H1 (cell line): ENCODE data around the gene CEACAM5.

Experiments used
- RFX5 ChIP-seq: IDR thresholded peaks from 2 replicates; pipeline ENCODE4 v1.6.1; 2011; ENCODE audit warnings: low read depth, low read length, improper control_type of control experiment, borderline replicate concordance
- SIN3A ChIP-seq, 2 experiments: IDR thresholded peaks in 1 of 2; conservative IDR thresholded peaks in 1 of 2; 2 replicates each; pipeline ENCODE4 v1.6.1; 2011 to 2012; ENCODE audit warnings: low read length in 2 of 2, improper control_type of control experiment in 1 of 2, low read depth in 1 of 2, mild to moderate bottlenecking in 1 of 2

DNA sequence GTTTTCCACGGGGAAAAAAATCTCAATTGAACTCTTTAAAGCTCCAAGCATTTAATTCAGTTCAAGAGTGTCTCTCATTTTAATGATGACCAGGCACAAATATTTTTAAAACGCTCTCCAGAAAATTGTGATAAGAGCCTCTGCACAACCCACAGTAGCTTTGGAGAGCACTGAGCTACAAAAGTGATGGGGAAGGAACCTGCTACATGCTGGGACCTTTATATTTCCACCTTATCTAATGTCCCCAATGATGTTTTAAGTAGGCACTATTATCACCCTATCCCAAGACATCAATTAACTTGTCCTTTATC is 32.8 kb downstream of the CEACAM5 start:
- TF ChIP-seq SIN3A (conservative IDR thresholded peaks at IDR 0.05 in 1 of 2, IDR thresholded peaks at IDR 0.05 in 1 of 2; ENCODE audit: low read depth in 1 of 2, low read length in 2 of 2) (no peak), RFX5 (no peak)
